ENCODE measurements around the gene KRTAP9-1.
A peak's percentile ranks its signal among the peaks of the same experiment; 100 is the strongest.

Gene KRTAP9-1

DNA sequence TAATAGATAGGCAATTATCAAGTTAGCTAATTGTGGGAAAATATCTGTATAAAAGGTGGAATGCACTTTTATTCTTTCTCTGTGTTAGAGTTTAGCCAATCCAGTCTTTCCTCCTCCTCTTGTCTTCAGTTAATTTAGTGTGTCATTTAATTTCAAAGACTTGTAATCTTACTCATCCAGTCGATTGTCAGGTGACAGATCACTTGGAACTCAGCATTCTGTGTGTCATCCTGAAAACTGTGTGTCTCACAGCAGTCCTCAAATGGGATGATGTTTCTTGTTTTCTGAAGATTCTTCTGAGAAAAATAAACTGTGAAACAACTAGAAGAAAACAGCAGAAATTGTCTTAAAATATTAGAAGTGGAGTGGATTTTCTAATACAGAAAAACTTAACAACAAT lies 4.7 kb upstream of the KRTAP9-1 start:
- no peak for TF ChIP-seq CTCF (IDR thresholded peaks at IDR 0.05; ENCODE audit: low read depth, low read length)
- no peak for DNase-seq (ENCODE audit: extremely low read depth, low read depth)

DNA sequence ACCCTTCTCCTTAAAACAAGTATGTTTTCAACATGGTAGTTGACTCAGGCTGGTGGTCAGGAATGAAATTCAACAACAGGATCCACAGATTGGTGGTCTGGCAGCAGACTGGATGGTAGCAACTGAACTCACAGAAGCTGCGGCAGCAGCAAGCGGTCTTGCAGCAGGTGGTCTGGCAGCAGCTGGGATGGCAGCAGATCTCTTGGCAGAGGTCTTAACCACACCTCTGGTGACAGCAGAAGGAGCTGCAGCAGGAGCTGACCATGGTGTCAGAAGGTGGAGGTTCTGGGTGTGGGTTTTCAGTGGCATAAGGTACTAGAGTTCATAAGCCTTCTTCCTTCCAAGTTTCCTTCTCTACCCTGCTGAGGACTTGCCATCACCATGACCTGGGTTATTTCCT lies 2.8 kb upstream of the KRTAP9-1 start:
- TF ChIP-seq CTCF (IDR thresholded peaks at IDR 0.05; ENCODE audit: low read depth, low read length), result no peak
- no peak for DNase-seq (ENCODE audit: extremely low read depth, low read depth)

DNA sequence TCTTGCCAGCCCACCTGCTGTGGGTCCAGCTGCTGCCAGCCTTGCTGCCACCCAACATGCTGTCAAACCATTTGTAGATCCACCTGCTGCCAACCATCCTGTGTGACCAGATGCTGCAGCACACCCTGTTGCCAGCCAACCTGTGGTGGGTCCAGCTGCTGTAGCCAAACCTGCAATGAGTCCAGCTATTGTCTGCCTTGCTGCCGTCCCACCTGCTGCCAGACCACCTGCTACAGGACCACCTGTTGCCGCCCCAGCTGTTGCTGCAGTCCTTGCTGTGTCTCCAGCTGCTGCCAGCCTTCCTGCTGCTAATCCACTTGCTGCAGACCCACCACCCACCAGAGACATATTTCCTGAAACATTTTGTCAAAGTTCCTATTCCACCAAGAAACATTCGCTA lies 641 bp downstream of the KRTAP9-1 start:
- DNase-seq (ENCODE audit: extremely low read depth, low read depth), result no peak
- no peak for TF ChIP-seq CTCF (IDR thresholded peaks at IDR 0.05; ENCODE audit: low read depth, low read length)

DNA sequence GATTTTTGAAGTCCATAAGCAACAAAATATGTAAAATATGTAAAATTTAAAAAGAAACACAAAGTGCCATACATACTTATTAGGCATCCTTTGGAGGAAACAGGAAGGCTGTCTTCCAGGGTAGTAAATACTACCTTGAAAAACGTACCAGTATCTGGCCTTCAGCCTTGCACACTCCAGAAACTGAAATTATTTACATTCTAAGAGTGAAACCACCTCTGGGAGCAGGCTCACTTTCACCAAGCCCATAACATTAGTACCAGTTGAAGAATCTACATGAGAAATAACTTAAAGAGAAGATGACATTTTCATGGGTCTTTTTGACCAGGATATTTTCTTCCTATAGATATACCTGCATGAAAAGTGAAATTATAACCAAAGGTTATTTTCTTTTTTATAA lies 6.4 kb downstream of the KRTAP9-1 start:
- DNase-seq (ENCODE audit: extremely low read depth, low read depth), result no peak
- TF ChIP-seq CTCF (IDR thresholded peaks at IDR 0.05; ENCODE audit: low read depth, low read length), result no peak

DNA sequence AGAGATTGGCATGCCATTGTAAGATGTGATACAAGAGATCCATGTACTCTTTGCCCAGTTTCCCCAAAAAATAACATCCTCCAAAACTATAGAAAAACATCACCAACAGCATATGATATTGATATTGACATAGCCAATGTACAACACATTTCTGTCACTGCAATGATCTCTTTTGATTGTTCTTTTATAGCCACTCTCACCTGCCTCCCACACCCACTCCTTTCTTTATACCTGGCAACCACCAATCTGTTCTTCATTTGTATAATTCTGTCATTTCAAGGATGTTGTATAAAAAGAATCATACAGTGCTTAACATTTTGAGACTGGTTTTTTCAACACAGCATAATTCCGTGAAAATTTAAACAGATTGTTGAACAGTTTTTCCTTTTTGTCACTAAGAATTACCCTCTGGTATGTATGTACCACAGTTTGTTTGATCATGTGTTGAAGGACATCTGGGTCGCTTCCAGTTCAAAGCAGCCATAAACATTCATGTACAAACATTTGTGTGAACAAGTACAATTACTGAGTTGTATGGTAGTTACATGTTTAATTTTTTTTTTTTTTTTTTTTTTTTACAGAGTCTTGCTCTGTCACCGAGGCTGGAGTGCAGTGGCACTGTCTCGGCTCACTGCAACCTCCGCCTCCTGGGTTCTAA lies 9.9 kb downstream of the KRTAP9-1 start:
- TF ChIP-seq CTCF (IDR thresholded peaks at IDR 0.05; ENCODE audit: low read depth, low read length), result no peak
- DNase-seq (ENCODE audit: extremely low read depth, low read depth), result no peak

GRCh38 chr17:41211845-41212466 lies 22.3 kb downstream of the KRTAP9-1 start:
- peak; percentile 11 for DNase-seq (ENCODE audit: extremely low read depth, low read depth)

More at GRCh38 chr17:41211845-41212466, 22.3 kb downstream of the KRTAP9-1 start:
- no peak for TF ChIP-seq CTCF (IDR thresholded peaks at IDR 0.05; ENCODE audit: low read depth, low read length)

Data from AG09319 (cell line).